HG03460 (cell line): ENCODE results near the gene KDM1A.
"Not testable (repeated sequence)": the region's sequence is repeated elsewhere in the genome, so short reads cannot be mapped to it uniquely, and the experiment has no call there.

Source experiments
- ATAC-seq: cut with Tn5 transposase; IDR thresholded peaks from one replicate; pipeline ENCODE4 v1.9.1; 2021; ENCODE audit not compliant: unreplicated experiment

Gene KDM1A

GRCh38 chr1:23019094-23019862 lies at the start of gene KDM1A:
TSS of gene KDM1A (plus strand) at chr1:23019468. CDS start at chr1:23019597, 129 bp downstream.
- ATAC-seq, result peak; percentile 97

GRCh38 chr1:22970096-22970495 lies 49.2 kb upstream of the KDM1A start:
- ATAC-seq, result no peak

GRCh38 chr1:22971161-22971560 lies 48.1 kb upstream of the KDM1A start:
- no peak for ATAC-seq

- ATAC-seq, result no peak
These were observed 47.5 kb upstream of the KDM1A start for GRCh38 chr1:22971611-22972405.

- ATAC-seq, result no peak
These were observed 46.5 kb upstream of the KDM1A start, which contains the start of gene LACTBL1 for GRCh38 chr1:22972760-22973159. TSS of gene LACTBL1 (minus strand) at chr1:22972866. CDS start at chr1:22972316, 550 bp downstream.

GRCh38 chr1:22975694-22976093 lies 43.6 kb upstream of the KDM1A start:
- ATAC-seq, result no peak

GRCh38 chr1:22976127-22976460 lies 43.2 kb upstream of the KDM1A start:
- no peak for ATAC-seq

- no peak for ATAC-seq
These were observed 42.6 kb upstream of the KDM1A start for GRCh38 chr1:22976461-22977243.

- ATAC-seq, result no peak
These were observed 41.0 kb upstream of the KDM1A start for GRCh38 chr1:22978299-22978698.

GRCh38 chr1:22980471-22980790 lies 38.8 kb upstream of the KDM1A start:
- not testable (repeated sequence) for ATAC-seq

GRCh38 chr1:22983944-22984343 lies 35.3 kb upstream of the KDM1A start:
- no peak for ATAC-seq

- not testable (repeated sequence) for ATAC-seq
These were observed 26.9 kb upstream of the KDM1A start for GRCh38 chr1:22992384-22992783.

GRCh38 chr1:22993220-22993795 lies 26.0 kb upstream of the KDM1A start:
- not testable (repeated sequence) for ATAC-seq

GRCh38 chr1:22995774-22996173 lies 23.5 kb upstream of the KDM1A start:
- ATAC-seq, result no peak

GRCh38 chr1:22997528-22997927 lies 21.7 kb upstream of the KDM1A start:
- ATAC-seq, result not testable (repeated sequence)

GRCh38 chr1:23000133-23000532 lies 19.1 kb upstream of the KDM1A start:
- ATAC-seq, result not testable (repeated sequence)

GRCh38 chr1:23002218-23002617 lies 17.1 kb upstream of the KDM1A start:
- ATAC-seq, result not testable (repeated sequence)

GRCh38 chr1:23004112-23004511 lies 15.2 kb upstream of the KDM1A start:
- no peak for ATAC-seq

- not testable (repeated sequence) for ATAC-seq
These were observed 14.5 kb upstream of the KDM1A start for GRCh38 chr1:23004769-23005168.

- ATAC-seq, result no peak
These were observed 12.2 kb upstream of the KDM1A start for GRCh38 chr1:23007106-23007505.

GRCh38 chr1:23008901-23009300 lies 10.4 kb upstream of the KDM1A start:
- no peak for ATAC-seq
